Measurements from ENCODE around the gene ARHGEF25. TPM values are rescaled to one million over a fixed set of nuclear protein-coding genes. Genes with fewer than 3 reads are reported as not detected.

The ARHGEF25 gene
- total RNA-seq, 1 donor: 23.9 TPM

DNA sequence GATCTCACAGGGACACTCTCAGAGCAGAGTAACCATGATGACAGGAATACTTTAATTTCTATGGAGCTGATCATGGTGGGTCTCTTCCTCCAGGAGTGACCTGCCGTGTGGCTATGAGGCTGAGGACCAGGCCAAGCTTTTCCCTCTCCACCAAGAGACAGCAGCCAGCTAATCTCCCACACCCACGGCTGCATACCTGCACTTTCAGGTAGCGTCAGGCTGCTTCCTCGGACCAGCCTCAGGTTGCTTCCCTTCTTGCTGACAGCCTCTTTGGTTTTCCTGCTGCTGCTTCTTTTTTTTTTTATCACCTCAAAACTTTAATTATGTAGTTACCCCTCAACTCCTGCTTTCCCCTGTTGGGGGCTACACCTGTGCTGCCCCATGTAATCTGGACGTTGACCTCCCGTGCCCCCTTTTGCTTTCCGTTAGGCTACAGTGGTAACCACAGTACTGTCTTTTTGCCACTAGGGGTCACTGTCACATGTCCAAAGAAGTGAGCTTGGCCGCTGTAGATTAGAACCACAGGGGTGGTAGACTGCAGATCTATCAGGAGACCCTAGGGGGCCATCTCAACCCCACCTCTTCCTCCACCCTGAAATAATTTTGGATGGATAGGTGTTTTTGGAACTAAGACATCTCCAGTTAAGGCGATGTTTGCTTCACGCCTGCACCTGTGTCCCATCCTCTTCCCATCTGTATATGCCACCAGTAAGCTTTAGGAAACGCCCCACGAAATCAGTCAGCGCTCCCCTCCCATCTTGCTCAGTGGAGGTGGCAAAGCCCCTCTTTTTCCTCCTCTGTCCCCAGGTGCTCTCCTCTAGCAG, 28.0 kb upstream of the ARHGEF25 start:
- Histone ChIP-seq H3K4me2 (ENCODE audit: insufficient read depth, low read length) (no peak overlapping the region), H3K4me1 (ENCODE audit: insufficient read depth, low read length) (no peaks in the 10 kb centered on the region), H3K79me2 (ENCODE audit: insufficient read depth, low read length) (no peaks in the 10 kb centered on the region), H3K27me3 (ENCODE audit: insufficient read depth, low read length) (peaks cover 31% of the 10 kb centered on the region), H4K20me1 (ENCODE audit: insufficient read depth, low read length) (no peaks in the 10 kb centered on the region), H3K36me3 (ENCODE audit: insufficient read depth, low read length) (no peaks in the 10 kb centered on the region), H3K9me3 (ENCODE audit: low read depth, low read length) (no peaks in the 10 kb centered on the region), H3K4me3 (ENCODE audit: insufficient read depth, low read length) (no peak overlapping the region), H3K27ac (ENCODE audit: low read depth, low read length) (no peak overlapping the region), H2AFZ (ENCODE audit: low read length) (no peak overlapping the region)
- peak; percentile 95 for DNase-seq (ENCODE audit: insufficient read length, low spot score, missing footprints)
- TF ChIP-seq, protein P1, sequence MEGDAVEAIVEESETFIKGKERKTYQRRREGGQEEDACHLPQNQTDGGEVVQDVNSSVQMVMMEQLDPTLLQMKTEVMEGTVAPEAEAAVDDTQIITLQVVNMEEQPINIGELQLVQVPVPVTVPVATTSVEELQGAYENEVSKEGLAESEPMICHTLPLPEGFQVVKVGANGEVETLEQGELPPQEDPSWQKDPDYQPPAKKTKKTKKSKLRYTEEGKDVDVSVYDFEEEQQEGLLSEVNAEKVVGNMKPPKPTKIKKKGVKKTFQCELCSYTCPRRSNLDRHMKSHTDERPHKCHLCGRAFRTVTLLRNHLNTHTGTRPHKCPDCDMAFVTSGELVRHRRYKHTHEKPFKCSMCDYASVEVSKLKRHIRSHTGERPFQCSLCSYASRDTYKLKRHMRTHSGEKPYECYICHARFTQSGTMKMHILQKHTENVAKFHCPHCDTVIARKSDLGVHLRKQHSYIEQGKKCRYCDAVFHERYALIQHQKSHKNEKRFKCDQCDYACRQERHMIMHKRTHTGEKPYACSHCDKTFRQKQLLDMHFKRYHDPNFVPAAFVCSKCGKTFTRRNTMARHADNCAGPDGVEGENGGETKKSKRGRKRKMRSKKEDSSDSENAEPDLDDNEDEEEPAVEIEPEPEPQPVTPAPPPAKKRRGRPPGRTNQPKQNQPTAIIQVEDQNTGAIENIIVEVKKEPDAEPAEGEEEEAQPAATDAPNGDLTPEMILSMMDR (IDR thresholded peaks at IDR 0.05; ENCODE audit: extremely low read depth, low read depth, low read length): peak; percentile 97

DNA sequence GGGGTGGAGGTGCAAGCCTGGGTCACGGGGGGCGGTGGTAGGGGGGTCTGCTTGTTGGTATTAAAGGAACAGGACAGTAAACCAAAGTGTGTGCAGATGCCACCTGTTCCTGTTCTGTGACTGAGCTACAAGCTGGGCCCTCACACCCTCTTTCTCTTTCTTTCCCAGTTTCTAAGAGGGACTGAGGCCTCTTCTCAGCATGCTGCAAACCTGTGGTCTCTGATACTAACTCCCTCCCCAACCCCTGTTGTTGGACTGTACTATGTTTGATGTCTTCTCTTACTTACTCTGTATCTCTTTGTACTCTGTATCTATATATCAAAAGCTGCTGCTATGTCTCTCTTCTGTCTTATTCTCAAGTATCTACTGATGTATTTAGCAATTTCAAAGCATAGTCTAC, 27.2 kb upstream of the ARHGEF25 start:
- Histone ChIP-seq H3K4me1 (ENCODE audit: insufficient read depth, low read length) (no peaks in the 10 kb centered on the region), H3K9me3 (ENCODE audit: low read depth, low read length) (no peaks in the 10 kb centered on the region), H3K27me3 (ENCODE audit: insufficient read depth, low read length) (peaks cover 35% of the 10 kb centered on the region), H3K79me2 (ENCODE audit: insufficient read depth, low read length) (no peaks in the 10 kb centered on the region), H2AFZ (ENCODE audit: low read length) (no peak overlapping the region), H3K27ac (ENCODE audit: low read depth, low read length) (no peak overlapping the region), H3K4me2 (ENCODE audit: insufficient read depth, low read length) (no peak overlapping the region), H4K20me1 (ENCODE audit: insufficient read depth, low read length) (no peaks in the 10 kb centered on the region), H3K4me3 (ENCODE audit: insufficient read depth, low read length) (no peak overlapping the region), H3K36me3 (ENCODE audit: insufficient read depth, low read length) (no peaks in the 10 kb centered on the region)
- TF ChIP-seq, protein P1 (IDR thresholded peaks at IDR 0.05; ENCODE audit: extremely low read depth, low read depth, low read length): no peak
- DNase-seq (ENCODE audit: insufficient read length, low spot score, missing footprints): no peak

- H3K36me3 ChIP-seq (ENCODE audit: insufficient read depth, low read length): no peaks in the 10 kb centered on the region
- TF ChIP-seq, protein P1 (IDR thresholded peaks at IDR 0.05; ENCODE audit: extremely low read depth, low read depth, low read length): no peak
- no peak for DNase-seq (ENCODE audit: insufficient read length, low spot score, missing footprints)
Observed at GRCh38 chr12:57584690-57585089, 26.5 kb upstream of the ARHGEF25 start.

GRCh38 chr12:57585156-57585555, 26.1 kb upstream of the ARHGEF25 start:
- Histone ChIP-seq H4K20me1 (ENCODE audit: insufficient read depth, low read length) (no peaks in the 10 kb centered on the region), H3K27ac (ENCODE audit: low read depth, low read length) (no peak overlapping the region), H3K36me3 (ENCODE audit: insufficient read depth, low read length) (no peaks in the 10 kb centered on the region), H3K9me3 (ENCODE audit: low read depth, low read length) (no peaks in the 10 kb centered on the region), H3K27me3 (ENCODE audit: insufficient read depth, low read length) (peaks cover 35% of the 10 kb centered on the region), H2AFZ (ENCODE audit: low read length) (no peak overlapping the region), H3K4me2 (ENCODE audit: insufficient read depth, low read length) (no peak overlapping the region), H3K4me3 (ENCODE audit: insufficient read depth, low read length) (no peak overlapping the region), H3K4me1 (ENCODE audit: insufficient read depth, low read length) (no peaks in the 10 kb centered on the region), H3K79me2 (ENCODE audit: insufficient read depth, low read length) (no peaks in the 10 kb centered on the region)
- no peak for DNase-seq (ENCODE audit: insufficient read length, low spot score, missing footprints)
- TF ChIP-seq, protein P1 (IDR thresholded peaks at IDR 0.05; ENCODE audit: extremely low read depth, low read depth, low read length): no peak

More at GRCh38 chr12:57584690-57585089, 26.5 kb upstream of the ARHGEF25 start:
- H3K4me3 ChIP-seq (ENCODE audit: insufficient read depth, low read length): no peak overlapping the region
- peaks cover 35% of the 10 kb centered on the region for H3K27me3 ChIP-seq (ENCODE audit: insufficient read depth, low read length)
- H3K4me1 ChIP-seq (ENCODE audit: insufficient read depth, low read length): no peaks in the 10 kb centered on the region
- H3K27ac ChIP-seq (ENCODE audit: low read depth, low read length): no peak overlapping the region
- no peaks in the 10 kb centered on the region for H3K79me2 ChIP-seq (ENCODE audit: insufficient read depth, low read length)
- no peak overlapping the region for H2AFZ ChIP-seq (ENCODE audit: low read length)
- H3K9me3 ChIP-seq (ENCODE audit: low read depth, low read length): no peaks in the 10 kb centered on the region
- no peak overlapping the region for H3K4me2 ChIP-seq (ENCODE audit: insufficient read depth, low read length)
- no peaks in the 10 kb centered on the region for H4K20me1 ChIP-seq (ENCODE audit: insufficient read depth, low read length)

Measured in osteoblast (primary cell).